ENCODE results near the gene NKAIN2.

DNA sequence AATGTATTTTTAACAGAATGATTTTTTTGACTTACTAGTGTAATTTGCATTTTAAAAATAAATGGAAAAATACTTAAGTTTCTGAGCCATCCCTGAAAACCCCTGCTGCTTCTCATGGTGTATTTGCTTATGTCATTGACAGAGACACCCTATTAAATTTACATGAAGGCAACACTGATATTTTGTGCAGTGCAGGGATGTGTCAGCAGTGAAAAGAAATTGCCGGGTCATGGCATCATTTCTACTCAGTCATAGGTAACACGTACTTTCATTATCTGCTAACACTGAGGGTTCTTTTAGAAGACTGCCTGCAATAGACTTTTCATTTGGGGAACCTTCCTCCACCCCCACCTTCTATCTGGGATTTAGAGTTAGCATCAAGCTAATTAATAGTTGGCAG lies 1021.9 kb downstream of the NKAIN2 start:
- TF ChIP-seq CTCF (conservative IDR thresholded peaks at IDR 0.05; ENCODE audit: low read depth, low read length) (no peak), EZH2 (IDR thresholded peaks at IDR 0.05; ENCODE audit: borderline replicate concordance, low read depth, low read length, poor library complexity, severe bottlenecking) (no peak)
